Midbrain (tissue), 1 donor: Measurements from ENCODE around the gene STRIP2.
A peak's percentile ranks its signal among the peaks of the same experiment; 100 is the strongest.
"Not testable (repeated sequence)": the region's sequence is repeated elsewhere in the genome, so short reads cannot be mapped to it uniquely, and the experiment has no call there.

ENCODE experiments used
- DNase-seq: peaks from one replicate; lab custom pipeline; 2025; lab: John Stamatoyannopoulos, UW

Gene STRIP2

DNA sequence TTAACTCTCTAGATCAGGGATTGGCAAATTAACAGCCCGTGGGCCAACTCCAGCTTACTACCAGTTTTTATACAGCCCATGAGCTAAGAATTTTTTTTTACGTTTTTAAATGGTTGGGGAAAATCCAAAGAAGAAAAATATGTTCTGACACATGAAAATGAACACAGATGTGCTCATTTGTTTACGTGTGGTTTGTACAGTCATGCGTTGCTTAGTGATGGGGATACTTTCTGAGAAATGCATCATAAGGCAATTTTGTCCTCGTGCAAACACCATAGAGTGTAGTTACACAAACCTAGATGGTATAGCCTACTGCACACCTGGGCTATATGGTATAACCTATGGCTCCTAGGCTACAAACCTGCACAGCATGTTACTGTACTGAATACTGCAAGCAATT, 59.8 kb downstream of the STRIP2 start:
- no peak for DNase-seq

- no peak for DNase-seq
These were observed 61.8 kb downstream of the STRIP2 start for GRCh38 chr7:129495987-129496386.

DNA sequence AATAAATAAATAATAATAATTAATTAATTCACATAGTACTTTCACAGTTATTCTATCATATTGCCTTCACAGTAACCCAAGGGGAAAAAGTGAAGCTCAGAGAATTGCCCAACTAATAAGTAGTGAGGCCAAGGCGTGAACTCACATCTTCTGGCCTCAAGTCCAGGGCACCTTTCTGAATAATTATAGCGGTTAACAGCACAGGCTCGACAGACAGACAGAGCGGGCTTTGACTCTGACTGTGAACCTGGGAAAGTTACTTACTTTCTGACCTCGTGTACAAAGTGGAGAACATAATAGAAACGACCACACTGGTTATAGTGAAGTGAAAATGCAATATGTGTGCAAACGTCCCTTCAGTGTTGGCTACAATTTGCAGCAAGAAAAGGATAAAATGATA, 62.4 kb downstream of the STRIP2 start:
- DNase-seq: no peak

GRCh38 chr7:129497156-129497555, 62.9 kb downstream of the STRIP2 start:
- no peak for DNase-seq

GRCh38 chr7:129498021-129498420, 63.8 kb downstream of the STRIP2 start:
- no peak for DNase-seq

- DNase-seq: no peak
These were observed 65.8 kb downstream of the STRIP2 start for GRCh38 chr7:129499999-129500398.

DNA sequence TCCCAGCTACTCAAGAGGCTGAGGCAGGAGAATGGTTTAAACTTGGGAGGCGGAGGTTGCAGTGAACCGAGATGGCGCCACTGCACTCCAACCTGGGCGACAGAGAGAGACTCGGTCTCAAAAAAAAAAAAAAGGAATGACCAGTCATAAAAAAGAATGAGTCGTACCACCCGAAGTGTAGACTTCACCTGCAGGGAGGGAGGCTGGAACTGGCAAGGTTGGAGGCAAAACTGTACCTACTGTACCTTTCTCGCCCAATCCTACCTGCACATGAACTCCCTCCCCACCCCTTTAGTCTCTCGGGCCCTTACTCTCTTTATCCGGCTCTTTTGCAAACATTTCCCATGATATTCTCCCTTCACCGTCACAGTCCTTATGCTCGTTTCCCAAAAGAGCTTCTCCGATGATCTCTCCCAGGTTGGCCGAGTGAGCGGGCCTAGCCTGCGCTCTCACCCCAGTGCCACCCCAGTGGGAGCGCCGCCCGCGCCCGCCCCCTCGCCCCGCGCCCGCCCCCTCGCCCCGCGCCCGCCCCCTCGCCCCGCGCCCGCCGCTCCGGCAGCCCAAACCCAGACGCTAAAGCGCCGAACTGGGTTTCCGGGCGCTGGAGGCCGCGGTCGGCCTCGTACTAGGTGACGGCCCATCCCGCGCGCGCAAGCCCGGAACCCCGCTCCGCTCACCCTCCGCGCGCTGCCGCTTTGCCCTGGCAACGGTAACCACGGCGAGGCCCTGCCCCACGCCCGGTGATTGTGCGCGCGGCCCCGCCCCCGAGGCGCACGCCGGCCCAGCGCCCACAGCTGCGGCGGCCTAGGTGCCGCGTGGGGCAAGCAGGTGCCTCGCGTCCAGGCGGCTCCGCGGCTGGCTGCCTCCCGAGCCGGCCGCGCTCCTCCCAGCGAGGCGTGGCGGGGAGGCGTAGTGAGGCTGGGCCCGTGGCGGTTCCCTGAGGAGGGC, 67.8 kb downstream of the STRIP2 start, which contains the start of gene SMKR1:
SMKR1 (plus strand) TSS at position 772 of the 948 bp plus-strand sequence. CDS start 294 bp downstream, outside the sequence.
- DNase-seq: peak; percentile 55

GRCh38 chr7:129502708-129503685, 68.8 kb downstream of the STRIP2 start:
- DNase-seq: no peak

- no peak for DNase-seq
These were observed 69.5 kb downstream of the STRIP2 start for GRCh38 chr7:129503725-129504124.

GRCh38 chr7:129512192-129512591, 78.0 kb downstream of the STRIP2 start:
- no peak for DNase-seq

- DNase-seq: no peak
These were observed 79.3 kb downstream of the STRIP2 start for GRCh38 chr7:129513546-129513945.

- DNase-seq: no peak
These were observed 80.5 kb downstream of the STRIP2 start for GRCh38 chr7:129514683-129515082.

GRCh38 chr7:129515381-129515780, 81.1 kb downstream of the STRIP2 start:
- DNase-seq: no peak

GRCh38 chr7:129517931-129518330, 83.7 kb downstream of the STRIP2 start:
- no peak for DNase-seq

- no peak for DNase-seq
These were observed 85.2 kb downstream of the STRIP2 start for GRCh38 chr7:129519464-129519863.

GRCh38 chr7:129522088-129522970, 88.1 kb downstream of the STRIP2 start:
- no peak for DNase-seq

DNA sequence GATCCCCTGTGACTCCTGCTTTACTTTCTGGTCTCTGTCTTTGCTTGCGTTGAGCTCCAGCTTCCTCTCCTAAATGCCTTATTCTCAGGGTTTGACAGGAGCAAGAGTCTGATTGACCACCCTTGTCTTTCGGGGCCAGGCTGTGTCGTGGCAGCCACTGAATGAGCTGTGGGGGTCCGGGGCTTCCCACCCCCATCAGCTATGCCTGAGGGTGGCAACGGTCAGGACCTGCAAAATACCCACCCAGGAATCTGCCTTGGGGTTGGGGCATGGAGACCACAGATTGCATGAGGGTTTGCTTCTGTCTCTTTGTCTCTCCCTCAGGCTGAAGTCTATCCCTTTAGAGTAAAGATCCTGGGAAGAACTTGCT, 88.7 kb downstream of the STRIP2 start:
- no peak for DNase-seq

DNA sequence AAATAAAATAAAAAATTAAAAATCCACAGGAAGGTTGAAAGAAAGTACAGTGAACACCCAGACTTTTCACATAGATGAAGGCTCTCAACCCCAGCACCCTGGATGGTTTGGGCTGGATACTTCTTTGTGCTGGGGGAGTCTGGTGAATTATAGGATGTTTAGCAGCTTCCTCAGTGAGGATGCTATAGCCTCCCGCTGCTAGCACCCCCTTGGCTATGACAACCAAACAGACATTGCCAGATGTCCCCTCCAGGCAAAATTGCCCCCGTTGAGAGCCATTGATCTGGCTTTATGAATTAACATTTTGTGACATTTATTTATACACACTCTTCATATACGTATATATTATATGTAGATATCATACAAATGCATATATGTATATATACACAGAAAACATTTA, 89.7 kb downstream of the STRIP2 start:
- no peak for DNase-seq

DNA sequence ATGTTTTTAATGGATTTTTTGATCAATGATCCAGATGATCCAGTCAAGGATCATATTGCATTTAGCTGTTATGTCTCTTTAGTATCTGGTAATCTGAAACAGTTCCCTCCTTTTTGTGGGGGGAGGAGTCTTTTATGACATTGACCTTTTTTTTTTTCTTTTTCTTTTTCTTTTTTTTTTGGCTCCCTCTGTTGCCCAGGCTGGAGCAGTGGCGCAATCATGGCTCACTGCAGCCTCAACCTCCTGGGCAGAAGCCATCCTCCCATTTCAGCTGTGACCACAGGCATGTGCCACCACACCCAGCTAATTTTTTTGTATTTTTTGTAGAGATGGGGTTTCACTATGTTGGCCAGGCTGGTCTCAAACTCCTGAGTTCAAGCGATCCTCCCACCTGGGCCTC, 90.2 kb downstream of the STRIP2 start:
- not testable (repeated sequence) for DNase-seq

DNA sequence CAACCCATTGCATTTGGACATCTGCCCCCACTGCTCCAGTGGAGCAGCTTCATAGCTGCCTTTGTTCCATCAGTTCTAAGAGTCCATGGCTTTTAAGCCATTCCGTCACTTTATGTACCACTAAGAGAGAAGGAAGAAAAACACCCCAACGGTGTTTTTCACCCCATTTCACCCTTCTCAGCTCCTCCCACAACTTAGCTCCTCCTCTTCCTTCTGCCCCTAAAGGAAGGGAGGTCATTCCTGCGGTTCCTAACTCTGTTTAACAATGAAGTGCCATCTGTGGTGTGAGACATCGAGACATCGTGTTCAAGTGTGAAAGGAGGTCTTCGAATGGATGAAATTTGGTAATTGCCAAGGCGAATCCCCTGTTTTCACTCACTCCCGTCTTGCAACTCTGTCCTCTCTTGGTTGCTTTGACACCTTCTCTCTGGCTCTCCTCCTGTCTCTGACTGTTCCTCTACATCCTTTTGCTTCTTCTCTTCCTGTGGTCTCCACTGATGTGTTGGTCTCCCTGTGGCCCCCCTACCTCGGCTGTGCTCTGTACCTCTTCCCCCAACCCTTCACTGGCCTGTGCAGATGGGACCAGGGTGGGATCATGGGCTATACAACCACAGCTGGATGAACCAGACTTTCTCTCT, 91.1 kb downstream of the STRIP2 start:
- DNase-seq: no peak

DNA sequence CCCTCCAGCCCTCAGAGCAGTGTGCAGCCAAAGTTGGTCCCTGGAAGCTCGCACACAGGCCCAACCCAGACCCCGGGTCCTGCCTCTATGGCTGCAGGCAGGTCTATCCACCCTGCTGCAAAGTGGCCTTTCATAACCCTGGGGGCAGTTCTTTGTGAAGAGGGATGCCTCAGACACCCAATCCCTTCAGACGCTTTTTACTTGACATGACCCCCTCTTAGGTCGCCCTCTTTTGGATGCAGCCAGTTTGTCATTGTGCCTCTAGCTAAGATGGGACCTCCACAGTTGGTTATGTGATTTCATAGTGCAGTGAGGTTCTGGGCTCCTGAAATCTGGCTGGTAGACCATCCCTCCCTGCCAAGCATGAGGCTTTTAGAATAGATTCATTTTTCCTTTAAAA, 95.4 kb downstream of the STRIP2 start:
- DNase-seq: no peak
